Right lobe of liver (tissue), 6 donors: ENCODE results near the gene EXOSC7. TPM values are rescaled to one million over a fixed set of nuclear protein-coding genes. Genes with fewer than 3 reads are reported as not detected.

Experiments
- ATAC-seq, 4 donors: fragments of 200-7000 bp; cut with Tn5 transposase; one replicate each; pipeline ENCODE4 v1.9.1; 2020; ENCODE audit warnings: mild to moderate bottlenecking in 4 of 4, moderate library complexity in 4 of 4
- DNase-seq, 3 donors: peaks; one replicate each; pipeline ENCODE4 v3.0.0-alpha.2; 2020
- H3K27ac ChIP-seq, 3 donors: fragments of 200-600 bp; one replicate each; pipeline ENCODE4 v1.8.0; 2022
- H3K27me3 ChIP-seq, 2 donors: fragments of 200-600 bp; one replicate each; pipeline ENCODE4 v1.8.0; 2022
- H3K36me3 ChIP-seq, 4 donors: fragments of 200-600 bp; sonication (generic) in 1 of 4; one replicate each; pipeline versions ENCODE4 v1.5.1 to v1.8.0; 2017 to 2022; ENCODE audit warnings: control low read depth in 1 of 4
- H3K4me1 ChIP-seq, 4 donors: fragments of 200-600 bp; sonication (generic) in 1 of 4; one replicate each; pipeline versions ENCODE4 v1.5.1 to v1.8.0; 2017 to 2022; ENCODE audit warnings: control low read depth in 1 of 4
- H3K4me3 ChIP-seq, 3 donors: fragments of 200-600 bp; one replicate each; pipeline ENCODE4 v1.8.0; 2022
- H3K9me3 ChIP-seq, 4 donors: fragments of 200-600 bp; sonication (generic) in 1 of 4; one replicate each; pipeline versions ENCODE4 v1.5.1 to v1.8.0; 2017 to 2022; ENCODE audit warnings: control low read depth in 1 of 4
- POLR2A ChIP-seq: fragments of 450-650 bp; IDR thresholded peaks from one replicate; pipeline ENCODE4 v1.6.1; 2017; ENCODE audit warnings: antibody characterized with exemption, mild to moderate bottlenecking
- WGBS: methylation state at CpG from one replicate; pipeline ENCODE4 v1.1.6; 2018; ENCODE audit warnings: low coverage, low lambda C conversion rate; ENCODE audit not compliant: insufficient coverage; ENCODE audit errors: missing lambda C conversion rate; 5-methylcytosine and 5-hydroxymethylcytosine counted together
- intact Hi-C, 2 donors: fragments of 100-400 bp; cut with DNase I; formaldehyde crosslinking; loops; one replicate each; pipeline versions ENCODE4 v1.11.2 to v1.14.1; 2022
- small RNA-seq, 2 experiments: library from RNA; depleted of rRNA; stranded (forward); fragments of <200 nt; gene quantifications; one replicate each; pipeline ENCODE3, GENCODE V24; 2016
- total RNA-seq, 6 experiments: library from RNA; depleted of rRNA in 2 of 6; stranded (reverse); fragments of >200 nt in 2 of 6; fragmentation: NEBNext Ultra II Directional in 3 of 6; extraction: Animal tissue kit (Norgen Biotek cat#: 25700) in 3 of 6; gene quantifications; one replicate each; pipeline versions ENCODE4 v1.1.0 to v1.2.4, GENCODE V29; 2016 to 2023
- TF ChIP-seq, protein P1 (sequence below), 4 donors: fragments of 200-600 bp in 3 of 4; fragments of 450-650 bp in 1 of 4; IDR thresholded peaks; one replicate each; pipeline versions ENCODE4 v1.5.1 to v1.8.0; 2016 to 2022; ENCODE audit warnings: antibody characterized with exemption in 4 of 4, mild to moderate bottlenecking in 2 of 4
- donor health status: DM: no; HTN: yes; CAD: no.
- donor health status: DM: no; HTN: no; CAD: no.
- donor health status: DM: no; HTN: no; CAD: no.
- donor health status: DM: no; HTN: yes; CAD: no.
- donor health status: DM: no; HTN: yes; CAD: no.

Gene EXOSC7
- total RNA-seq, 6 experiments from 2014 or later: 15.1 to 25.7 (median 15.9) TPM

DNA sequence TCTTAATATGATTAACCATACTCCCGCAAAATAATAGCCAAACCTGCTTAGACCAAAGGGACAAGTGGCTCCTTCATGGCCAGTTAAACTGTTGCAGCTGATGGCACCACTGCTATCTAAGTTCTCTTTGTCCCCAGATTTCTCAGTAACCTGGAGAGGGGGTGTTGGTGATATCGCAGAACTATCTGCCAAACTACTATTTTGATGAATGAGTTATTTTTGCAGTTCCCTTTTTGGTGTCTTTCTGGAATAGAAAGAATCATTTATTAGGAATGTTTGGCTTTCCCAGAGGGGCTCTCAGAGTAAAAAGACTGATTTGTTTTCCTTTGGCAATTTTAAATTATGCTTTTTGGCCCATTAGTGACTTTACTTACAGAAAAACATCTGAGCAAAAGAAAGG lies 83.1 kb downstream of the EXOSC7 start:
- 79% methylated on average over 2 of the region's 2 CpGs for WGBS
- intact Hi-C loops: no loop called here
- no peak for TF ChIP-seq POLR2A
- TF ChIP-seq, protein P1, sequence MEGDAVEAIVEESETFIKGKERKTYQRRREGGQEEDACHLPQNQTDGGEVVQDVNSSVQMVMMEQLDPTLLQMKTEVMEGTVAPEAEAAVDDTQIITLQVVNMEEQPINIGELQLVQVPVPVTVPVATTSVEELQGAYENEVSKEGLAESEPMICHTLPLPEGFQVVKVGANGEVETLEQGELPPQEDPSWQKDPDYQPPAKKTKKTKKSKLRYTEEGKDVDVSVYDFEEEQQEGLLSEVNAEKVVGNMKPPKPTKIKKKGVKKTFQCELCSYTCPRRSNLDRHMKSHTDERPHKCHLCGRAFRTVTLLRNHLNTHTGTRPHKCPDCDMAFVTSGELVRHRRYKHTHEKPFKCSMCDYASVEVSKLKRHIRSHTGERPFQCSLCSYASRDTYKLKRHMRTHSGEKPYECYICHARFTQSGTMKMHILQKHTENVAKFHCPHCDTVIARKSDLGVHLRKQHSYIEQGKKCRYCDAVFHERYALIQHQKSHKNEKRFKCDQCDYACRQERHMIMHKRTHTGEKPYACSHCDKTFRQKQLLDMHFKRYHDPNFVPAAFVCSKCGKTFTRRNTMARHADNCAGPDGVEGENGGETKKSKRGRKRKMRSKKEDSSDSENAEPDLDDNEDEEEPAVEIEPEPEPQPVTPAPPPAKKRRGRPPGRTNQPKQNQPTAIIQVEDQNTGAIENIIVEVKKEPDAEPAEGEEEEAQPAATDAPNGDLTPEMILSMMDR (IDR thresholded peaks at IDR 0.05): no peak

DNA sequence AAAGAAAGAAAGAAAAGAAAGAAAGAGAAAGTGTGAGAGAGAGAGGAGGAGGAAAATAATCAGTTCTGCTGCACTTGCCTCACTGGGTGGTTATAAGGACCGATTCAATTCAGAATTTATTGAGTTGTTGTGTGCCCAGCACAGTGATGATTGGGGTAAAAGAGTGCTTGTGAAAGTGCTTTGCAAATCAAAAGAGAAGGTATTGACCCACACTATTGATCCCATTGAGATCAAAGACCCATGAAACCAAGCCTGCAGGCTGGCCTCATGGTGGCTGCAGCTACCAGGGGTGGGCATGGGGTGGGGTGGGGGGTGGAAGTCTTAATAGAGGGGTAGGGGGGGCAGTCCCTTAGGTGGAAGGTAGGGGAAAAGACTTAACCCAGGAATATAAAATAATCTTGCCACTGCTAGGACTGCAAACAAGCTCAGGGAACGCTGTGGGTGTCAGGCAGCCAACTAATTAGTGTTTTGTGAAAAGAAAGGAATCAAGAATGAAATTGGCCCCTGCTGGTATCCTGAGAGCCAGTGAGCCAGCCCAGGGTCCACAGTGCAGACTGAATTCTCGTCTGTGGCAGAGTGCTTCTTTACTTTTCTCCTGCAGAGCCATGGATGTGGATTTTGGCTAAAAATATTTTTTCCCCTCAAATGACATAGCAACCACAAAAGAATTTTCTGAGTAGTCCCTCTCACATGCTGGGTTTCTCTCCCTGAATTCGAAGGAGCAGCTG lies 84.3 kb downstream of the EXOSC7 start:
- Histone ChIP-seq H3K27me3 (no peaks in the 10 kb centered on the region), H3K4me3 (no peak overlapping the region), H3K4me1 (no peaks in the 10 kb centered on the region), H3K27ac (no peak overlapping the region), H3K36me3 (no peaks in the 10 kb centered on the region), H3K9me3 (no peaks in the 10 kb centered on the region)
- TF ChIP-seq, protein P1 (IDR thresholded peaks at IDR 0.05): no peak
- TF ChIP-seq POLR2A: no peak
- no peak for DNase-seq
- intact Hi-C loops: no loop called here
- WGBS: 26% methylated on average over 4 of the region's 4 CpGs
- ATAC-seq: no peak

More for the DNA sequence above, 83.1 kb downstream of the EXOSC7 start:
- H3K27me3 ChIP-seq: no peaks in the 10 kb centered on the region
- H3K4me3 ChIP-seq: no peak overlapping the region
- H3K27ac ChIP-seq: no peak overlapping the region
- H3K9me3 ChIP-seq: no peaks in the 10 kb centered on the region
- H3K4me1 ChIP-seq: no peaks in the 10 kb centered on the region
- no peak for DNase-seq
- H3K36me3 ChIP-seq: no peaks in the 10 kb centered on the region
- ATAC-seq: no peak

Small RNA genes within 50 kb of the gene (small RNA-seq; reads per million reads assigned to genes)
- 0 reads per million in 2 experiments for gene RNU5B-3P

Other genes starting within 250 kb of the EXOSC7 start
- gene ZNF501, start 246.6 kb upstream of the EXOSC7 start, total RNA-seq: 1 to 10 TPM in 3 of 6 experiments, under 1 TPM in 3; 0.43 to 1.2 (median 0.87) TPM
- 10 to 100 TPM in 1 of 6 experiments, 1 to 10 TPM in 5; 7.2 to 11.6 (median 8.5) TPM for gene KIAA1143, start 214.6 kb upstream of the EXOSC7 start, total RNA-seq
- gene KIF15, start 214.4 kb upstream of the EXOSC7 start, total RNA-seq: under 1 TPM; 0.09 to 0.51 (median 0.22) TPM
- 10 to 100 TPM in 2 of 6 experiments, 1 to 10 TPM in 4; 4.9 to 10.9 (median 8.4) TPM for gene TMEM42, start 114.3 kb upstream of the EXOSC7 start, total RNA-seq
- not detected for gene TGM4, start 101.6 kb upstream of the EXOSC7 start, total RNA-seq
- gene ZDHHC3, start 70 bp upstream of the EXOSC7 start, total RNA-seq: 10 to 100 TPM; 27.5 to 36.7 (median 32.0) TPM
- gene CLEC3B, start 50.1 kb downstream of the EXOSC7 start, total RNA-seq: 10 to 100 TPM; 14.4 to 22.1 (median 19.6) TPM
- 1 to 10 TPM in 1 of 6 experiments, under 1 TPM in 5; 0.31 to 2.7 (median 0.83) TPM for gene CDCP1, start 170.1 kb downstream of the EXOSC7 start, total RNA-seq